D721Med (cell line): ENCODE data around the gene SPIRE1.

Source experiments
- DNase-seq: peaks from one replicate; pipeline ENCODE4 v3.0.0; 2011; ENCODE audit warnings: low spot score; ENCODE audit not compliant: insufficient read length
- FAIRE-seq: peaks from 2 replicates; lab custom pipeline; 2011; peaks lifted over from hg19 to GRCh38; lab: Jason Lieb, UNC
- TF ChIP-seq, protein P1 (sequence below): IDR thresholded peaks from 2 replicates; pipeline ENCODE4 v1.5.1; 2012; ENCODE audit warnings: mild to moderate bottlenecking, control low read depth; ENCODE audit not compliant: insufficient read depth; ENCODE audit errors: missing control alignments

The SPIRE1 gene

GRCh38 chr18:12470382-12471075 lies 187.4 kb downstream of the SPIRE1 start:
- DNase-seq: no peak
- FAIRE-seq: no peak
- TF ChIP-seq, protein P1, sequence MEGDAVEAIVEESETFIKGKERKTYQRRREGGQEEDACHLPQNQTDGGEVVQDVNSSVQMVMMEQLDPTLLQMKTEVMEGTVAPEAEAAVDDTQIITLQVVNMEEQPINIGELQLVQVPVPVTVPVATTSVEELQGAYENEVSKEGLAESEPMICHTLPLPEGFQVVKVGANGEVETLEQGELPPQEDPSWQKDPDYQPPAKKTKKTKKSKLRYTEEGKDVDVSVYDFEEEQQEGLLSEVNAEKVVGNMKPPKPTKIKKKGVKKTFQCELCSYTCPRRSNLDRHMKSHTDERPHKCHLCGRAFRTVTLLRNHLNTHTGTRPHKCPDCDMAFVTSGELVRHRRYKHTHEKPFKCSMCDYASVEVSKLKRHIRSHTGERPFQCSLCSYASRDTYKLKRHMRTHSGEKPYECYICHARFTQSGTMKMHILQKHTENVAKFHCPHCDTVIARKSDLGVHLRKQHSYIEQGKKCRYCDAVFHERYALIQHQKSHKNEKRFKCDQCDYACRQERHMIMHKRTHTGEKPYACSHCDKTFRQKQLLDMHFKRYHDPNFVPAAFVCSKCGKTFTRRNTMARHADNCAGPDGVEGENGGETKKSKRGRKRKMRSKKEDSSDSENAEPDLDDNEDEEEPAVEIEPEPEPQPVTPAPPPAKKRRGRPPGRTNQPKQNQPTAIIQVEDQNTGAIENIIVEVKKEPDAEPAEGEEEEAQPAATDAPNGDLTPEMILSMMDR: no peak

- DNase-seq (no peak), FAIRE-seq (no peak)
- TF ChIP-seq, protein P1: no peak
Measured at GRCh38 chr18:12468445-12468844, 189.5 kb downstream of the SPIRE1 start.

DNA sequence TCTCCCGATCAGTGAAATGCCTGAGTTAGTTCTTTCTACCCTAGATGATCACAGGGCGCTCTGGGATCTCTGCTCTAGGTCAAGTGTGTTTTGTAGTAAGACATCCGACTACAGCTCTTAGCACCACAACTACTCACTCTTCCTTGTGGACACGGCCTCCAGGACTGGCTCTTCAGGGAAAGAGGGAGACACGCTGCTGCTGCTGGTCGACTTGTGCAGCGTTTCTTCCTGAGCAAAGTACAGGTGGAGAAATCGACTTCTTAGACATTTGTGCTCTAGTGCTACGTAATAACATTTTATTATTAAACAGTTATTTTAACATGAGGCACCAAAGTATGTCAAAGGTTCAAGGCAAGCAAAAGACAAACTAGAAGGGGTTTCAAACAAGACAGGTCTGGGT lies 193.2 kb downstream of the SPIRE1 start:
- DNase-seq (no peak), FAIRE-seq (no peak)
- TF ChIP-seq, protein P1: no peak

- no peak for FAIRE-seq
- no peak for DNase-seq
- TF ChIP-seq, protein P1: no peak
Measured at GRCh38 chr18:12463191-12463590, 194.7 kb downstream of the SPIRE1 start.

- FAIRE-seq (no peak), DNase-seq (no peak)
- TF ChIP-seq, protein P1: no peak
Measured at GRCh38 chr18:12462242-12462641, 195.7 kb downstream of the SPIRE1 start.

DNA sequence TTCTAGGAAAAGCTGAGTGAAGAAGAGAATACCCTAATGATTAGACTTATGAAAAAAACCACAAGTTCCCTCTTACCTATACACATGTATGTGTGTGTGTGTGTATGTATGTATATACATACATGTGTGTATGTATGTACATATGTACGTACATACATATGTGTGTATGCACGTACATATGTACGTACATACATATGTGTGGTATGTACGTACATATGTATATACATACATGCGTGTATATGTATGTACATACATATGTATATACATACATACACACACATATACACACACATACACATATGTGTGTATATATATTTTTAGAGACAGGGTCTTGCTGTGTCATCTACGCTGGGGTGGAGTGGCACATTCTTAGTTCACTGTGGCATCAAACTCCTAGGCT lies 196.6 kb downstream of the SPIRE1 start:
- TF ChIP-seq, protein P1: no peak
- FAIRE-seq (peak; percentile 82), DNase-seq (no peak)

DNA sequence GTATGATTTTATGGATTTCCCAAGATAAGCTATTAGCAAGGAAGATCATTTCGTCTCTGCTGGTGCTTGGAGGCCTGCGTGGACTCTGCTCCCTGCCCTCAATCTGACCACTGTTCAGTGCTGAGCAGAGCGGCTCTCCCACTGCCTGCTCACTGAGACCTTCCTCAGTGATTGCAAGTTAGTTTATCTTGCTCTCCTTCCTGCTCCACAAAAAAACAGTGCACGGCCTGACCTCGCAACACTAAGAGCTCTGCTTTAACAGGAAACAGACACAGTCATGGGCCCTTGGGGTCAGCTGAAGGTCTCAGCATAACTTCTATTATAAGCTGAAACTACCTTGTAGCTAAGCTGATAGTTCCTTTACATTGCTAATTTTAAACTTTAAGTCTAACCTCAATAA lies 197.0 kb downstream of the SPIRE1 start:
- no peak for FAIRE-seq

More for the DNA sequence above, 197.0 kb downstream of the SPIRE1 start:
- TF ChIP-seq, protein P1: no peak
- no peak for DNase-seq
